Skeletal muscle cell (primary cell): ENCODE data around the gene GHRHR.

Experiments
- DNase-seq: peaks from one replicate; pipeline ENCODE4 v3.0.0-alpha.2; 2010; ENCODE audit warnings: low read depth
- H3K4me3 ChIP-seq: 2 replicates; pipeline ENCODE4 v1.5.1; 2011; ENCODE audit warnings: low read depth, mild to moderate bottlenecking, control low read depth, low read length, moderate library complexity

The GHRHR gene

DNA sequence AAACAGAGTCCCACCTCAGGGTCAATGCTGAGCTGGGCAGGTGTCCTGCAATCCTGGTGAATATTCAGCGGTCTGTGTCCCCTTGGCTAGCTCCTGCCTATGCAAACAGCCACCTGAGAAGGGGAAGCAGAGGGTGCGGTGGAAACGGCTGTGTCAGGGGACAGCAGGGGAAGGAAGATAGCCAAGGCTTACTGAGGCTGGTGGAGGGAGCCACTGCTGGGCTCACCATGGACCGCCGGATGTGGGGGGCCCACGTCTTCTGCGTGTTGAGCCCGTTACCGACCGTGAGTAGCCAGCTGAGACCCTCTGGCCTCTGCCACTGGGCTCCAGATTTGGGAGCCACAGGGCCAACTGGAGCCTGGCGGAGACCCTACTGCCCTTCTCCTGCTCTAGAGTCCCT lies at the start of gene GHRHR:
Gene GHRHR, plus strand, starts transcription at position 112 of the 400 bp plus-strand sequence. Its CDS starts 116 bp downstream, at position 228.
- no peak within 1 kb of the TSS for H3K4me3 ChIP-seq
- DNase-seq, result no peak

- H3K4me3 ChIP-seq, result no peak overlapping the region
- DNase-seq, result no peak
These were observed 49.2 kb upstream of the GHRHR start for GRCh38 chr7:30914596-30914995.

DNA sequence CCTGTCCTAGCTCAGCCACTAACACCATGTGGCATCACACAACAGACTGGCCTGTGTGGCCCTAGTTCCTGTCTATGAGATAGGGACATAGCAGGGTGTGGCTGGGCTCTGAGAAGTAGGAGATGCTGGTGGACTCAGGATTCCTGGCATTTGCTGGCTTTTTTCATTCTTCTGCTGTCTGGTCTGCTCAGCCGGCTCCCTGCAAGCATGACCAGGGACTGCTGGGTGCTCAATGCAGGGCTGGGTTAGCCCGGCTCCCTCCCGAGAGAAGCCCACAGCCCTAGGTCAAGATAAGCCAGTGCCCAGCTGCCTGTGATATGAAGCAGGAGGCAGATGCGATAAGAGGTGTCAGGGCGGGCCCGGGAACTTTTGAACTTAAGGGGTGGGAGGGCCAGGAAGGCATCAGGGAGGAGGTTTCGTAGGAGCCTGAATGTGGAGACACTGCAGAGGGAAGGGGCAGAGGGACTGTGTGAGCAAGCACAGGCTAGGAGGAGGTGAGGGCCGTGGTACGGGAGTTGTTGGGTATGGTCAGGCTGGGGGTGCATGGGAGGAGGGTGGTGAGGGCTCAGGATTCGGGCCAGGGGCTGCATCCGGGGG lies 48.6 kb upstream of the GHRHR start:
- no peak overlapping the region for H3K4me3 ChIP-seq
- DNase-seq, result no peak

DNA sequence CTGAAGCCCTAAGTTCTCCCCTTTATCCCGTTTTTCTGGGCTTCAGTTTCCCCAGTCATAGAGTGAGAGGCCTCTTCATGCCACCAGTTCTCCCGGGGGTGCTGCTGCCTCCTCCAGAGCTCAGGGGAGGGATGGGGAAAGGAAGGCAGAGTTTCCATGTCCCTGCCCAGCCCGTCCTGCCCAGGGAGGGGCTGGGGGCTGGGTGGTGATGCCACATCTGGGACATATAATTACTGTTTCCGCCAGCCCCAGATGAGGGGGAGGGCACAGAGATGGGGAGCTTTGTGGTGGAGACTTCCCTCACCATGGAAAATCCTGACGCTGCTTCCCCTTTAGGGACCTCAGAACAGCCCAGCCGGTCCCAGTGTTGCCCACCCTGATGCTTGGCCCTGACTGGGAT lies 48.0 kb upstream of the GHRHR start:
- DNase-seq, result no peak
- no peak overlapping the region for H3K4me3 ChIP-seq

DNA sequence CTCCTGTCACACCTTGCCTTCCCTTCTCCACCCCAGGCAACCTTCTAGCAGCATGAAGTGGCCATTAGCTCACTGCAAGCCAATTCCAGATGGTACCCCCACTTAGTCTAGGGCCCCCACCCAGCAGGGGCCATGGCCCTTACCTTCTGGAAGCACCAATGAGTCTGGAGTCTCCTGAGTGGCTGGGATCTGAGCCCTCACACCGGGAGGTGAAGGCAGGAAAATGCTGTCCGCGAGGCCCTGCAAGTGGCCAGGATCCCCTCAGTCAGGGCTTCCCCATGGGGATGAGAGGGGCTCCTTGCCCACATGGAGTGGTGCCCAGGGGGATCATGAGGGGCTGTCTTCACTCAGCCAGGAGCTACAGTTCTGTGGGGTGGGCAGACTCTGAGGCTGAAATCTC lies 47.5 kb upstream of the GHRHR start:
- DNase-seq, result no peak
- H3K4me3 ChIP-seq, result no peak overlapping the region

DNA sequence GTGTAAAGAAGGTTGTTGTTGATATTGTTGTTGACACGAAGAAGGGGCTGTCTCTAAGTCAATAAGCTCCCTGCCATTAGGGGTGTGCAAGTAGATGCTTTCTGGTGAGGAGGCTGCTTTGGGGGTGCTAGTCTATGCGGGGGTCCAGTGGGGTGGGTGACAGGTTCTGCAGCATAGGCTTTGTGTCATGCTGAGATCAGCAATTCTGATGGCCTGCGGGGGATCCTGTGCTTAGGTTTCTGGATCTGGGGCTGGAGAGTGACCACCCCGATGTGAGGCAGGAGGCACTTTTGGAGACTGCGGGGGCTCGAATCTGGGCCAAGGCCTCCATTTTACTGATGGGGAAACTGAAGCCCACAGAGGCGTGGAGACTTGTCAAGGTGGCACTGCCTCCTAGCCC lies 47.0 kb upstream of the GHRHR start:
- DNase-seq, result no peak
- H3K4me3 ChIP-seq, result no peak overlapping the region

DNA sequence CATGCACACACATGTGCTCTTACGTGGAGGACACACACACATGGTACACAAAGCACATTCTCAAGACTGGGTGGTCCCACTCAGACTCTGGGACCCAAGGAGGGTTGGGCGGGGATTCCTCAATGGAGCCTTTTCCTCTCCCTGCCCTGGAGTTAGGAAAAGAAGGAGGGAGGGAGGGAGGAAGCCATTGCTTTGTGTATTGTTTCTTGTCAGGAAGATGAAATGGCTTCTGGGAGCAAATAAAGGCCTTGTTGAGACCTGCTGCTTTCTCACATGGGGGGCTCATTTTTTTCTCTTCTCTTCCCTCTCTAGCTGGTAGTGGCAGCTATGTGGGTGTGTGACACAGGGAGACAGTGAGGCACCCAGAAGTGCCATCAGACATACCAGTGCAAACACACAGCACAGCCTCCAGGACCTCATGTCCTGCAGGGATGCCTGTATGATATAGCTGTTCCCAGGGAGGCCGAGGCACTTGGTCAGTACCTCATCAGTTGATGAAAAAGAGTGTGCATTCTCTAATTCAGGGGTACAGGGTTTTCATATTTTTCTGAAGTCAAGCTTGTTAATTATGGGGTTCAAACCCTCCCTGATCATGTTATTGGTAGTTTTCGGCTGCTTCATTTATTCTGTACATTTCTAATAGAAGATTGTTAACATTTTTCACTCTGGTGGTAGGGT lies 46.4 kb upstream of the GHRHR start:
- no peak for DNase-seq
- no peak overlapping the region for H3K4me3 ChIP-seq

GRCh38 chr7:30918676-30919075 lies 45.1 kb upstream of the GHRHR start:
- DNase-seq, result no peak
- H3K4me3 ChIP-seq, result no peak overlapping the region

GRCh38 chr7:30920021-30920583 lies 43.7 kb upstream of the GHRHR start:
- no peak for DNase-seq
- H3K4me3 ChIP-seq, result no peak overlapping the region

GRCh38 chr7:30920584-30921539 lies 42.9 kb upstream of the GHRHR start:
- no peak overlapping the region for H3K4me3 ChIP-seq
- DNase-seq, result no peak

GRCh38 chr7:30921540-30922401 lies 42.0 kb upstream of the GHRHR start:
- no peak for DNase-seq
- no peak overlapping the region for H3K4me3 ChIP-seq

DNA sequence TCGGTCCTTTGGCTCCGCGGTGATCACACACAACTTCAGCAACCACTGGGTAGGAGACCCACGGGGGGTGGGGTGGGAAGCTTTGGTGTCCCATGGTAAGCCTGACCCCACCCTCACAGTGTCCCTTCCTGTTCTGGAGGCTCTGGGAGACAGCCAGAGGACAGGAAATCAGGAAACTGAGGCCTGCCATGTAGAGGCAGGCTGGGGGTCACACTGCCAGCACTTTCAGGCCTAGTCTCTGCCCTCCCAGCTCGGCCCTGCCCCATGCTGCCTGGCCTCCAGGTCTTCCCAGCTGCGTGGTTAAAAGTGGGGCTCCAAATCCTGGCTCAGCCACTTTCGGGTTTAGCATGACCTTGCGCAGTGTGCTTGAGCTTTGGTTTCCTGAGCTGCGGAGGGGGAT lies 41.2 kb upstream of the GHRHR start:
- H3K4me3 ChIP-seq, result no peak overlapping the region
- no peak for DNase-seq

GRCh38 chr7:30923009-30923773 lies 40.6 kb upstream of the GHRHR start:
- no peak for DNase-seq
- H3K4me3 ChIP-seq, result no peak overlapping the region

GRCh38 chr7:30923774-30924413 lies 39.9 kb upstream of the GHRHR start:
- H3K4me3 ChIP-seq, result no peak overlapping the region
- no peak for DNase-seq

DNA sequence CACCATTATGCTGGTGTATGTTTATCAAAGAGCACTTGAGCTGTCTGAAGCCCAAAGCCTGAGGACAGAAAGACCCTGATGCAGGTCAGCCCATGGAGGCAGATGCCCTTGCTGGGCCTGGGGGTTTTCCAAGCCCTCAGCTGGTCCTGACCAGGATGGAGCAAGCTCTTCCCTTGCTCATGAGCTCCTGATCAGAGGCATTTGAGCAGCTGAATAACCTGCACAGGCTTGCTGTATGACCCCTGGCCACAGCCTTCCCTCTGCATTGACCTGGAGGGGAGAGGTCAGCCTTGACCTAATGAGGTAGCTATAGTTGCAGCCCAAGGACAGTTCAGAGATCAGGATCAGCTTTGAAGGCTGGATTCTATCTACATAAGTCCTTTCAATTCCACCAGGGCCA lies 39.1 kb upstream of the GHRHR start:
- DNase-seq, result no peak
- no peak overlapping the region for H3K4me3 ChIP-seq

GRCh38 chr7:30925117-30925516 lies 38.6 kb upstream of the GHRHR start:
- DNase-seq, result no peak

GRCh38 chr7:30925913-30926312 lies 37.8 kb upstream of the GHRHR start:
- DNase-seq, result no peak
- H3K4me3 ChIP-seq, result no peak overlapping the region

More at GRCh38 chr7:30925117-30925516, 38.6 kb upstream of the GHRHR start:
- H3K4me3 ChIP-seq, result no peak overlapping the region

DNA sequence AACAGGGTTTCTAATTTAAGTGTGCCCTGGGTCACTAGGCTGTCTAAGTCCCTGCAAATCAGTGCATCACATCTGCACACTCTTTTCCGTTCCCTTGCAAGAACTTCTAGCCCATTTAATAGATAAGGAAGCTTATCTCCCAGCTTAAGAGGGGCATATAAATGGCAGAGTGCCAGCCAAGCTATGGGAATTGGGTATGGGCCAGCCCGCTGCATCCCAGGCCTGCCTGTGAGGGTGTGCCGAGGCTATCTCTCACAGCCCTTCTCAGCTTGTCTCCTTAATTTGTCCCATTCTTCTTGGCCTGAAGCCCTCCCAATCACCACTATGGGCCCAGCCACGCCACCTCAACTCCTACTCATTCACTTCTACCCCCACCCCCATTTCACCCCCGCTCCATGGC lies 37.4 kb upstream of the GHRHR start:
- no peak for DNase-seq
- H3K4me3 ChIP-seq, result no peak overlapping the region
